ENCODE results near the gene PACRG. TPM values are rescaled to one million over a fixed set of nuclear protein-coding genes. Genes with fewer than 3 reads are reported as not detected.

Gene PACRG
- total RNA-seq, 4 donors from 2014 or later = 1.7 to 7.7 (median 3.7) TPM

- TF ChIP-seq POLR2A (IDR thresholded peaks at IDR 0.05) (no peak), CTCF (IDR thresholded peaks at IDR 0.05) (no peak)
- 82 to 84% methylated on average over 13 of the region's 13 CpGs for WGBS, 2 donors
- H3K36me3 ChIP-seq = no peaks in the 10 kb centered on the region
- no peaks in the 10 kb centered on the region for H3K9me3 ChIP-seq
- H3K27ac ChIP-seq = no peak overlapping the region
- H3K27me3 ChIP-seq = no peaks in the 10 kb centered on the region
- intact Hi-C loops (cut with DNase I) = no loop called here
- DNase-seq = no peak
- H3K4me3 ChIP-seq (replicated peaks in 1 of 3) = no peak overlapping the region
- no peaks in the 10 kb centered on the region for H3K4me1 ChIP-seq
Observed at GRCh38 chr6:163318071-163318786, 590.5 kb downstream of the PACRG start.

GRCh38 chr6:163319609-163320366, 592.0 kb downstream of the PACRG start:
- no peak overlapping the region for H3K27ac ChIP-seq
- no peak for TF ChIP-seq CTCF (IDR thresholded peaks at IDR 0.05)
- no peak for TF ChIP-seq POLR2A (IDR thresholded peaks at IDR 0.05)
- H3K36me3 ChIP-seq = no peaks in the 10 kb centered on the region
- no peaks in the 10 kb centered on the region for H3K4me1 ChIP-seq
- no peak for DNase-seq
- H3K9me3 ChIP-seq = no peaks in the 10 kb centered on the region
- no peaks in the 10 kb centered on the region for H3K27me3 ChIP-seq
- WGBS, 2 donors = 76 to 91% methylated on average over 10 of the region's 10 CpGs
- H3K4me3 ChIP-seq (replicated peaks in 1 of 3) = no peak overlapping the region
- intact Hi-C loops (cut with DNase I) = no loop called here

GRCh38 chr6:163320402-163320801, 592.6 kb downstream of the PACRG start:
- H3K4me1 ChIP-seq = no peaks in the 10 kb centered on the region
- H3K27me3 ChIP-seq = no peaks in the 10 kb centered on the region
- no peaks in the 10 kb centered on the region for H3K9me3 ChIP-seq
- no peak for DNase-seq
- H3K36me3 ChIP-seq = no peaks in the 10 kb centered on the region
- intact Hi-C loops (cut with DNase I) = no loop called here
- no peak for TF ChIP-seq CTCF (IDR thresholded peaks at IDR 0.05)
- no peak for TF ChIP-seq POLR2A (IDR thresholded peaks at IDR 0.05)
- 59 to 61% methylated on average over 3 of the region's 3 CpGs for WGBS, 2 donors
- no peak overlapping the region for H3K4me3 ChIP-seq (replicated peaks in 1 of 3)
- no peak overlapping the region for H3K27ac ChIP-seq

GRCh38 chr6:163320804-163321203, 593.0 kb downstream of the PACRG start:
- Histone ChIP-seq H3K4me1 (no peaks in the 10 kb centered on the region), H3K27ac (no peak overlapping the region), H3K36me3 (no peaks in the 10 kb centered on the region), H3K27me3 (no peaks in the 10 kb centered on the region), H3K9me3 (no peaks in the 10 kb centered on the region), H3K4me3 (replicated peaks in 1 of 3) (no peak overlapping the region)
- intact Hi-C loops (cut with DNase I) = no loop called here
- 50 to 58% methylated on average over 2 of the region's 2 CpGs for WGBS, 2 donors
- no peak for DNase-seq
- TF ChIP-seq CTCF (IDR thresholded peaks at IDR 0.05) = no peak
- TF ChIP-seq POLR2A (IDR thresholded peaks at IDR 0.05) = no peak

- Histone ChIP-seq H3K27ac (no peak overlapping the region), H3K4me3 (replicated peaks in 1 of 3) (no peak overlapping the region), H3K36me3 (no peaks in the 10 kb centered on the region), H3K4me1 (no peaks in the 10 kb centered on the region), H3K9me3 (no peaks in the 10 kb centered on the region), H3K27me3 (no peaks in the 10 kb centered on the region)
- intact Hi-C loops (cut with DNase I) = no loop called here
- 89 to 91% methylated on average over 16 to 18 of the region's 18 CpGs for WGBS, 2 donors
- TF ChIP-seq POLR2A (IDR thresholded peaks at IDR 0.05) (no peak), CTCF (IDR thresholded peaks at IDR 0.05) (no peak)
- no peak for DNase-seq
Observed at GRCh38 chr6:163321717-163322116, 593.9 kb downstream of the PACRG start.
